HepG2 (cell line): ENCODE results near the gene XRCC5. TPM values are rescaled to one million over a fixed set of nuclear protein-coding genes. Genes with fewer than 3 reads are reported as not detected.

Source experiments
- ATAC-seq: fragments of 200-7000 bp; cut with Tn5 transposase; 3 replicates; pipeline ENCODE4 v1.9.1; 2020; ENCODE audit warnings: mild to moderate bottlenecking, moderate library complexity
- BruUV-seq: library from RNA; stranded (reverse); fragments of 400-500 nt; replicated peaks from 2 replicates; lab custom pipeline; 2021; lab: Mats Ljungman, UMichigan
- CTCF ChIA-PET: fragments of 300-600 bp; formaldehyde crosslinking; extraction: SDS; loops from one replicate; lab custom pipeline; 2021; ENCODE audit warnings: low total read pairs, inconsistent platforms, low intra/inter-chr PET ratio; lab: Yijun Ruan, JAX
- POLR2A ChIA-PET: fragments of 350-600 bp; sonication (Branson Sonifier 250); formaldehyde crosslinking; loops from one replicate; lab custom pipeline; 2020; ENCODE audit warnings: antibody characterized with exemption, inconsistent platforms; lab: Yijun Ruan, JAX
- DNase-seq: peaks from one replicate; pipeline ENCODE4 v3.0.0-alpha.2; 2015; ENCODE audit warnings: low spot score
- FAIRE-seq: peaks from 3 replicates; lab custom pipeline; 2011; peaks lifted over from hg19 to GRCh38; lab: Jason Lieb, UNC
- H2AFZ ChIP-seq: one replicate; pipeline ENCODE4 v1.6.1; 2011; ENCODE audit warnings: low read length, inconsistent platforms
- H3K27ac ChIP-seq: fragments of 300-600 bp; 3 replicates; pipeline ENCODE4 v1.8.0; 2011; ENCODE audit warnings: mixed run types, mild to moderate bottlenecking, mixed read lengths, low read length, inconsistent platforms; ENCODE audit not compliant: insufficient read depth; ENCODE audit errors: extremely low read length
- H3K27me3 ChIP-seq, 2 experiments: fragments of 200-600 bp in 1 of 2; 2 replicates in 1 of 2; 3 replicates in 1 of 2; pipeline versions ENCODE4 v1.6.0 to v1.8.0; 2011; ENCODE audit warnings: low read length in 2 of 2, mild to moderate bottlenecking in 2 of 2, moderate library complexity in 2 of 2, inconsistent platforms in 1 of 2; ENCODE audit not compliant: insufficient read depth in 2 of 2, control insufficient read depth in 1 of 2
- H3K36me3 ChIP-seq, 2 experiments: fragments of 200-600 bp in 1 of 2; replicated peaks in 1 of 2; 2 replicates in 1 of 2; 3 replicates in 1 of 2; pipeline versions ENCODE4 v1.5.1 to v1.8.0; 2011; ENCODE audit warnings: low read length in 2 of 2, inconsistent platforms in 1 of 2; ENCODE audit not compliant: insufficient read depth in 2 of 2, control insufficient read depth in 1 of 2
- H3K4me1 ChIP-seq: 2 replicates; pipeline ENCODE4 v1.5.1; 2012; ENCODE audit warnings: low read length, inconsistent platforms; ENCODE audit not compliant: insufficient read depth
- H3K4me2 ChIP-seq: 2 replicates; pipeline ENCODE4 v1.6.0; 2011; ENCODE audit warnings: low read depth, low read length, inconsistent platforms
- H3K4me3 ChIP-seq, 3 experiments: fragments of 200-600 bp in 1 of 3; sonication (generic), shearing (Covaris generic) in 1 of 3; replicated peaks in 1 of 3; 2 replicates each; pipeline ENCODE4 v1.5.1; 2011 to 2016; ENCODE audit warnings: low read length in 3 of 3, inconsistent platforms in 2 of 3, low read depth in 2 of 3, mild to moderate bottlenecking in 2 of 3, control low read depth in 1 of 3, mixed read lengths in 1 of 3; ENCODE audit not compliant: insufficient read depth in 1 of 3
- H3K79me2 ChIP-seq: one replicate; pipeline ENCODE4 v1.6.1; 2011; ENCODE audit warnings: low read length, inconsistent platforms; ENCODE audit not compliant: insufficient read depth
- H3K9ac ChIP-seq: 2 replicates; pipeline ENCODE4 v1.6.0; 2011; ENCODE audit warnings: mild to moderate bottlenecking, low read depth, low read length, inconsistent platforms; ENCODE audit not compliant: insufficient read depth
- H3K9me3 ChIP-seq: 2 replicates; pipeline ENCODE4 v1.5.1; 2012; ENCODE audit warnings: mild to moderate bottlenecking, low read length
- H4K20me1 ChIP-seq: 2 replicates; pipeline ENCODE4 v1.6.0; 2011; ENCODE audit warnings: inconsistent platforms, mild to moderate bottlenecking, low read length, moderate library complexity; ENCODE audit not compliant: insufficient read depth
- CBX1 ChIP-seq: IDR thresholded peaks from one replicate; pipeline ENCODE4 v1.6.1; 2016; ENCODE audit warnings: antibody characterized with exemption, low read depth
- KLF16 ChIP-seq, 2 experiments: sonication (generic) in 1 of 2; formaldehyde crosslinking in 1 of 2; IDR thresholded peaks; 2 replicates each; pipeline versions ENCODE4 v1.6.1 to v1.8.0; 2016 to 2023; ENCODE audit warnings: missing genetic modification reagents in 2 of 2, missing compliant biosample characterization in 1 of 2
- MIXL1 ChIP-seq: IDR thresholded peaks from 2 replicates; pipeline ENCODE4 v1.6.1; 2016
- NCOR1 ChIP-seq: fragments of 200-600 bp; sonication (generic); IDR thresholded peaks from 2 replicates; pipeline ENCODE4 v1.7.0; 2017; ENCODE audit warnings: antibody characterized with exemption, low read length, borderline replicate concordance
- NR2F2 ChIP-seq: IDR thresholded peaks from 2 replicates; pipeline ENCODE4 v1.6.1; 2012; ENCODE audit warnings: low read depth, inconsistent platforms, borderline replicate concordance
- RBM39 ChIP-seq: fragments of 200-400 bp; formaldehyde crosslinking; IDR thresholded peaks from one replicate; pipeline ENCODE4 v1.6.1; 2018; ENCODE audit warnings: antibody characterized with exemption, mild to moderate bottlenecking, low read depth, low read length; ENCODE audit not compliant: poor library complexity, severe bottlenecking
- SCMH1 ChIP-seq: sonication (generic); formaldehyde crosslinking; IDR thresholded peaks from 2 replicates; pipeline ENCODE4 v1.9.0; 2021; ENCODE audit warnings: missing genetic modification reagents, mild to moderate bottlenecking, borderline replicate concordance
- SRSF1 ChIP-seq: fragments of 200-400 bp; formaldehyde crosslinking; optimal IDR thresholded peaks from 2 replicates; pipeline ENCODE3; 2017; ENCODE audit warnings: mild to moderate bottlenecking, low read depth, low read length, moderate library complexity
- TCF12 ChIP-seq, 2 experiments: fragments of 450-650 bp in 1 of 2; sonication (generic) in 1 of 2; formaldehyde crosslinking in 1 of 2; IDR thresholded peaks; 2 replicates each; pipeline versions ENCODE4 v1.6.1 to v1.8.0; 2017 to 2022; ENCODE audit warnings: antibody characterized with exemption in 1 of 2, mild to moderate bottlenecking in 1 of 2, missing genetic modification reagents in 1 of 2, moderate library complexity in 1 of 2
- ZBTB38 ChIP-seq: sonication (generic); formaldehyde crosslinking; IDR thresholded peaks from 2 replicates; pipeline ENCODE4 v1.5.1; 2020; ENCODE audit warnings: mild to moderate bottlenecking, missing genetic modification reagents
- ZNF335 ChIP-seq: sonication (generic); formaldehyde crosslinking; IDR thresholded peaks from 2 replicates; pipeline ENCODE4 v1.4.0; 2020; ENCODE audit warnings: missing genetic modification reagents
- ZNF746 ChIP-seq: sonication (generic); formaldehyde crosslinking; IDR thresholded peaks from 2 replicates; pipeline ENCODE4 v1.8.0; 2022; ENCODE audit warnings: mild to moderate bottlenecking, missing genetic modification reagents
- ZNF761 ChIP-seq: sonication (generic); formaldehyde crosslinking; conservative IDR thresholded peaks from 2 replicates; pipeline ENCODE4 v1.4.0; 2020; ENCODE audit warnings: mild to moderate bottlenecking, missing genetic modification reagents
- WGBS: methylation state at CpG from one replicate; pipeline ENCODE4 v1.1.6; 2017; ENCODE audit warnings: low lambda C conversion rate; 5-methylcytosine and 5-hydroxymethylcytosine counted together
- in situ Hi-C: cut with HindIII; loops from 2 replicates; pipeline ENCODE4 v1.10.0; 2017; ENCODE audit warnings: low pct_unique_long_range_greater_than_20kb; ENCODE audit not compliant: extremely low pct_ligation_motif_present
- intact Hi-C: fragments of 100-400 bp; cut with micrococcal nuclease; formaldehyde crosslinking; loops from one replicate; pipeline ENCODE4 v1.10.0; 2022; ENCODE audit not compliant: unreplicated experiment
- polyA plus RNA-seq, 8 experiments: library from polyadenylated mRNA; depleted of rRNA in 3 of 8; stranded (reverse) in 7 of 8; unstranded in 1 of 8; fragments of >200 nt; fragmentation: Illumina TruSeq in 4 of 8; extraction: Trizol in 4 of 8; gene quantifications; 2 replicates each; pipeline versions ENCODE4 v1.2.1 to v1.2.3, GENCODE V29; 2011 to 2016; ENCODE audit warnings: low read depth in 4 of 8, missing spikeins in 1 of 8, mixed read lengths in 1 of 8; ENCODE audit not compliant: insufficient read depth in 1 of 8
- total RNA-seq, 5 experiments: library from RNA; depleted of rRNA; stranded (reverse); fragments of >200 nt; fragmentation: Illumina TruSeq; extraction: Trizol; gene quantifications; 2 replicates each; pipeline ENCODE4 v1.2.3, GENCODE V29; 2016; ENCODE audit warnings: low read depth in 1 of 5
- TF ChIP-seq, protein P1 (sequence below): sonication (generic); formaldehyde crosslinking; conservative IDR thresholded peaks from 2 replicates; pipeline ENCODE4 v1.4.0; 2020; ENCODE audit warnings: missing genetic modification reagents
- TF ChIP-seq, protein P2 (sequence below), 2 experiments: IDR thresholded peaks; 2 replicates each; pipeline ENCODE4 v1.6.1; 2011 to 2012; ENCODE audit warnings: low read length in 2 of 2, borderline replicate concordance in 1 of 2, low read depth in 1 of 2, mild to moderate bottlenecking in 1 of 2, moderate library complexity in 1 of 2
- TF ChIP-seq, protein P3 (sequence below): sonication (generic); formaldehyde crosslinking; IDR thresholded peaks from 2 replicates; pipeline ENCODE4 v1.8.1; 2023; ENCODE audit warnings: mild to moderate bottlenecking, inconsistent platforms, moderate library complexity, missing genetic modification reagents, borderline replicate concordance
- TF ChIP-seq, protein P4 (sequence below): sonication (generic); formaldehyde crosslinking; IDR thresholded peaks from 2 replicates; pipeline ENCODE4 v1.4.0; 2020; ENCODE audit warnings: missing genetic modification reagents, borderline replicate concordance

The XRCC5 gene
- total and polyA plus RNA-seq, 2 of the 13 experiments (the other 11 are each of a cell fraction or from before 2014, with no cell fraction given), result 264 to 454 TPM

DNA sequence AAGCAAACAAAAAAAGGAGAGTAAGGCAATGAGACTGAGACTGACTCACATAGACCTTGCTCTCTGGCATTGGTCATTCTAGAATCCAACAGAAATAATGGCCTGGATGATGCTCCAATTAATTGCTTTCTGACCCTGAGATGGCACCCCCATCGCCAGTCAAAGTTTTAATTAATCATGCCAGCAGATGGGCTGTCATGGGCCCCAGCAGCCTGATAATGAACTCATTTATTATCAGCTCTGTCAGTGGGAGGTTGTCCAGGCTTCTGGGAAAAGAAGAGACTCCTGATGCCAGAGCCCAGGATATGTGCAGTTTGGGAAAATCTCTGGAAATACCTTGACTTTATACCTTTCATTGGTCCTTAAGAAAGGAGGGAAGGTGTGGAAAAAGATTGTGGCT, 115.2 kb downstream of the XRCC5 start:
- Histone ChIP-seq H3K36me3 (no peaks in the 10 kb centered on the region), H3K9me3 (no peaks in the 10 kb centered on the region), H3K4me1 (no peaks in the 10 kb centered on the region), H4K20me1 (no peaks in the 10 kb centered on the region), H3K4me3 (no peak overlapping the region), H3K27ac (no peak overlapping the region), H3K4me2 (no peak overlapping the region), H3K27me3 (no peaks in the 10 kb centered on the region; a peak in 2 of 5 replicates), H2AFZ (no peak overlapping the region), H3K79me2 (no peaks in the 10 kb centered on the region), H3K9ac (no peak overlapping the region)
- ChIA-PET CTCF (no interaction called here), POLR2A (no interaction called here)
- intact Hi-C loops (loop anchor here (5.0 kb wide), 1 partner anchor 178 kb away; no protein-coding TSS in a partner anchor), in situ Hi-C loops (no loop called here)
- TF ChIP-seq, protein P1, sequence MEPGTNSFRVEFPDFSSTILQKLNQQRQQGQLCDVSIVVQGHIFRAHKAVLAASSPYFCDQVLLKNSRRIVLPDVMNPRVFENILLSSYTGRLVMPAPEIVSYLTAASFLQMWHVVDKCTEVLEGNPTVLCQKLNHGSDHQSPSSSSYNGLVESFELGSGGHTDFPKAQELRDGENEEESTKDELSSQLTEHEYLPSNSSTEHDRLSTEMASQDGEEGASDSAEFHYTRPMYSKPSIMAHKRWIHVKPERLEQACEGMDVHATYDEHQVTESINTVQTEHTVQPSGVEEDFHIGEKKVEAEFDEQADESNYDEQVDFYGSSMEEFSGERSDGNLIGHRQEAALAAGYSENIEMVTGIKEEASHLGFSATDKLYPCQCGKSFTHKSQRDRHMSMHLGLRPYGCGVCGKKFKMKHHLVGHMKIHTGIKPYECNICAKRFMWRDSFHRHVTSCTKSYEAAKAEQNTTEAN (CRISPR knock-in tag), result no peak
- no peak for TF ChIP-seq TCF12 (IDR thresholded peaks at IDR 0.05)
- TF ChIP-seq TCF12 (CRISPR knock-in tag; IDR thresholded peaks at IDR 0.05), result no peak
- no peak for TF ChIP-seq ZNF335 (CRISPR knock-in tag)
- TF ChIP-seq SRSF1, result no peak
- TF ChIP-seq MIXL1 (CRISPR knock-in tag), result no peak
- TF ChIP-seq ZNF761 (CRISPR knock-in tag), result no peak
- no peak for TF ChIP-seq ZNF746 (CRISPR knock-in tag)
- no peak for TF ChIP-seq SCMH1
- TF ChIP-seq, protein P2, sequence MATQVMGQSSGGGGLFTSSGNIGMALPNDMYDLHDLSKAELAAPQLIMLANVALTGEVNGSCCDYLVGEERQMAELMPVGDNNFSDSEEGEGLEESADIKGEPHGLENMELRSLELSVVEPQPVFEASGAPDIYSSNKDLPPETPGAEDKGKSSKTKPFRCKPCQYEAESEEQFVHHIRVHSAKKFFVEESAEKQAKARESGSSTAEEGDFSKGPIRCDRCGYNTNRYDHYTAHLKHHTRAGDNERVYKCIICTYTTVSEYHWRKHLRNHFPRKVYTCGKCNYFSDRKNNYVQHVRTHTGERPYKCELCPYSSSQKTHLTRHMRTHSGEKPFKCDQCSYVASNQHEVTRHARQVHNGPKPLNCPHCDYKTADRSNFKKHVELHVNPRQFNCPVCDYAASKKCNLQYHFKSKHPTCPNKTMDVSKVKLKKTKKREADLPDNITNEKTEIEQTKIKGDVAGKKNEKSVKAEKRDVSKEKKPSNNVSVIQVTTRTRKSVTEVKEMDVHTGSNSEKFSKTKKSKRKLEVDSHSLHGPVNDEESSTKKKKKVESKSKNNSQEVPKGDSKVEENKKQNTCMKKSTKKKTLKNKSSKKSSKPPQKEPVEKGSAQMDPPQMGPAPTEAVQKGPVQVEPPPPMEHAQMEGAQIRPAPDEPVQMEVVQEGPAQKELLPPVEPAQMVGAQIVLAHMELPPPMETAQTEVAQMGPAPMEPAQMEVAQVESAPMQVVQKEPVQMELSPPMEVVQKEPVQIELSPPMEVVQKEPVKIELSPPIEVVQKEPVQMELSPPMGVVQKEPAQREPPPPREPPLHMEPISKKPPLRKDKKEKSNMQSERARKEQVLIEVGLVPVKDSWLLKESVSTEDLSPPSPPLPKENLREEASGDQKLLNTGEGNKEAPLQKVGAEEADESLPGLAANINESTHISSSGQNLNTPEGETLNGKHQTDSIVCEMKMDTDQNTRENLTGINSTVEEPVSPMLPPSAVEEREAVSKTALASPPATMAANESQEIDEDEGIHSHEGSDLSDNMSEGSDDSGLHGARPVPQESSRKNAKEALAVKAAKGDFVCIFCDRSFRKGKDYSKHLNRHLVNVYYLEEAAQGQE (IDR thresholded peaks at IDR 0.05; ENCODE audit: borderline replicate concordance in 1 of 2, low read depth in 1 of 2, low read length in 2 of 2), result no peak
- no peak for TF ChIP-seq KLF16 (CRISPR knock-in tag; IDR thresholded peaks at IDR 0.05)
- TF ChIP-seq, protein P3, sequence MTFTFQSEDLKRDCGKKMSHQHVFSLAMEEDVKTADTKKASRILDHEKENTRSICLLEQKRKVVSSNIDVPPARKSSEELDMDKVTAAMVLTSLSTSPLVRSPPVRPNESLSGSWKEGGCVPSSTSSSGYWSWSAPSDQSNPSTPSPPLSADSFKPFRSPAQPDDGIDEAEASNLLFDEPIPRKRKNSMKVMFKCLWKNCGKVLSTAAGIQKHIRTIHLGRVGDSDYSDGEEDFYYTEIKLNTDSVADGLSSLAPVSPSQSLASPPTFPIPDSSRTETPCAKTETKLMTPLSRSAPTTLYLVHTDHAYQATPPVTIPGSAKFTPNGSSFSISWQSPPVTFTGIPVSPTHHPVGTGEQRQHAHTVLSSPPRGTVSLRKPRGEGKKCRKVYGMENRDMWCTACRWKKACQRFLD (CRISPR knock-in tag), result no peak
- TF ChIP-seq CBX1, result no peak
- no peak for TF ChIP-seq RBM39
- TF ChIP-seq ZBTB38 (CRISPR knock-in tag), result no peak
- TF ChIP-seq NCOR1, result no peak
- no peak for TF ChIP-seq NR2F2
- TF ChIP-seq, protein P4, sequence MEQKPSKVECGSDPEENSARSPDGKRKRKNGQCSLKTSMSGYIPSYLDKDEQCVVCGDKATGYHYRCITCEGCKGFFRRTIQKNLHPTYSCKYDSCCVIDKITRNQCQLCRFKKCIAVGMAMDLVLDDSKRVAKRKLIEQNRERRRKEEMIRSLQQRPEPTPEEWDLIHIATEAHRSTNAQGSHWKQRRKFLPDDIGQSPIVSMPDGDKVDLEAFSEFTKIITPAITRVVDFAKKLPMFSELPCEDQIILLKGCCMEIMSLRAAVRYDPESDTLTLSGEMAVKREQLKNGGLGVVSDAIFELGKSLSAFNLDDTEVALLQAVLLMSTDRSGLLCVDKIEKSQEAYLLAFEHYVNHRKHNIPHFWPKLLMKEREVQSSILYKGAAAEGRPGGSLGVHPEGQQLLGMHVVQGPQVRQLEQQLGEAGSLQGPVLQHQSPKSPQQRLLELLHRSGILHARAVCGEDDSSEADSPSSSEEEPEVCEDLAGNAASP (CRISPR knock-in tag), result no peak
- no TSS peak for BruUV-seq
- FAIRE-seq, result no peak
- ATAC-seq, result peak; percentile 16; the same call in 1 of the 3 replicates
- 85% methylated on average over 1 of the region's 1 CpG for WGBS
- no peak for DNase-seq
